Neural progenitor cell (in vitro differentiated cells): Measurements from ENCODE around the gene SYTL3.

Experiments used
- EZH2 ChIP-seq: fragments of 200-600 bp; sonication (generic); IDR thresholded peaks from 2 replicates; pipeline ENCODE4 v1.6.1; 2017; ENCODE audit warnings: antibody characterized with exemption, mild to moderate bottlenecking, moderate library complexity
- EZH2phosphoT487 ChIP-seq: fragments of 200-600 bp; sonication (generic); IDR thresholded peaks from 2 replicates; pipeline ENCODE4 v1.6.1; 2017; ENCODE audit warnings: antibody characterized with exemption
- TF ChIP-seq, protein P1 (sequence below): fragments of 200-600 bp; sonication (generic); IDR thresholded peaks from 2 replicates; pipeline ENCODE4 v1.5.1; 2017; ENCODE audit warnings: antibody characterized with exemption, mild to moderate bottlenecking

DNA sequence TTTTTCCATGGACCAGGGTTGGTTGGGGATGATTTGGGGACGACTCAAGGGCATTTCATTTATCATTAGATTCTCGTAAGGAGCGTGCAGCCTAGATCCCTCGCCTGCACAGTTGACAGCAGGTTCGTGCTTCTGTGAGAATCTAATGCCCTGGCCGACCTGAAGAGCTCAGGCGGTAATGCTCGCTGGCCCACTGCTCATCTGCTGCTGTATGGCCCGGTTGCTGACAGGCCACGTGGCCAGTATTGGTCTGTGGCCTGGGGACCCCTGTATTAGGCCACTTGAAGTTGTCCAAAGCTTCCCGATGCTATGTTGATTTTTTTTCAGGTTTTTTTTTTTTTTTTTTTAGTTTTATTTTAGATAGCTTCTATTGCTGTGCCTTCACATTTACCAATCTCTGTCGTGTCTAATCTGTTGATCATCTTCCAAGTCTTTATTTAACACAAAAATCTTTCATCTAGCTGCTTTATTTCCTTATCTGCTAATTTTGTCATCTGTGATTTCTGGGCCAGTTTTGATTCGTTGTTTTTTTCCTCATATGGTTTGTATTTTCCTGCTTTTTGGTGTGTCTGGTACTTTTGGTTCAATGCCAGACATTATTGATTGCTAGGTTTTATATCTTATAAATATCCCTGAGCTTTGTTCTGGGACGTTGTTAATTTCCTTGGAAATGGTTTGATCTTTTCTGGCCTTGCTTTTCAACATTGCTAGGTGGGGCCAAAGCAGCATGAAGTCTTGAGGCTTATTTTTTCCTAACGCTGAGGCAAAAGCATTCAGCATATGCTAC lies 46.4 kb upstream of the SYTL3 start:
- TF ChIP-seq, protein P1, sequence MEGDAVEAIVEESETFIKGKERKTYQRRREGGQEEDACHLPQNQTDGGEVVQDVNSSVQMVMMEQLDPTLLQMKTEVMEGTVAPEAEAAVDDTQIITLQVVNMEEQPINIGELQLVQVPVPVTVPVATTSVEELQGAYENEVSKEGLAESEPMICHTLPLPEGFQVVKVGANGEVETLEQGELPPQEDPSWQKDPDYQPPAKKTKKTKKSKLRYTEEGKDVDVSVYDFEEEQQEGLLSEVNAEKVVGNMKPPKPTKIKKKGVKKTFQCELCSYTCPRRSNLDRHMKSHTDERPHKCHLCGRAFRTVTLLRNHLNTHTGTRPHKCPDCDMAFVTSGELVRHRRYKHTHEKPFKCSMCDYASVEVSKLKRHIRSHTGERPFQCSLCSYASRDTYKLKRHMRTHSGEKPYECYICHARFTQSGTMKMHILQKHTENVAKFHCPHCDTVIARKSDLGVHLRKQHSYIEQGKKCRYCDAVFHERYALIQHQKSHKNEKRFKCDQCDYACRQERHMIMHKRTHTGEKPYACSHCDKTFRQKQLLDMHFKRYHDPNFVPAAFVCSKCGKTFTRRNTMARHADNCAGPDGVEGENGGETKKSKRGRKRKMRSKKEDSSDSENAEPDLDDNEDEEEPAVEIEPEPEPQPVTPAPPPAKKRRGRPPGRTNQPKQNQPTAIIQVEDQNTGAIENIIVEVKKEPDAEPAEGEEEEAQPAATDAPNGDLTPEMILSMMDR, result no peak
- TF ChIP-seq EZH2, result no peak
- no peak for TF ChIP-seq EZH2phosphoT487
